Ramos (cell line): ENCODE results near the gene GTPBP4.

Experiments
- in situ Hi-C: fragments of 300-500 bp; cut with MboI; formaldehyde crosslinking; loops from one replicate; pipeline ENCODE4 v1.14.3; 2022; ENCODE audit warnings: low sequenced_read_pairs; ENCODE audit not compliant: unreplicated experiment

GTPBP4 gene

GRCh38 chr10:987870-988666 lies at the start of gene GTPBP4:
Gene GTPBP4, plus strand, starts transcription at chr10:988434. Its CDS starts 46 bp downstream, at chr10:988480.
- in situ Hi-C loops, result no loop called here

GRCh38 chr10:938941-939678 lies 49.1 kb upstream of the GTPBP4 start:
- in situ Hi-C loops, result no loop called here

- in situ Hi-C loops, result no loop called here
These were observed 44.8 kb upstream of the GTPBP4 start for GRCh38 chr10:943334-944033.

GRCh38 chr10:944034-944831 lies 44.0 kb upstream of the GTPBP4 start:
- in situ Hi-C loops, result no loop called here

- in situ Hi-C loops, result no loop called here
These were observed 42.5 kb upstream of the GTPBP4 start for GRCh38 chr10:945778-946177.

GRCh38 chr10:947051-947450 lies 41.2 kb upstream of the GTPBP4 start:
- in situ Hi-C loops, result no loop called here

GRCh38 chr10:947881-948280 lies 40.4 kb upstream of the GTPBP4 start:
- in situ Hi-C loops, result no loop called here

- in situ Hi-C loops, result no loop called here
These were observed 39.9 kb upstream of the GTPBP4 start for GRCh38 chr10:948347-948746.

- in situ Hi-C loops, result no loop called here
These were observed 38.8 kb upstream of the GTPBP4 start for GRCh38 chr10:949446-949845.

- in situ Hi-C loops, result no loop called here
These were observed 34.4 kb upstream of the GTPBP4 start for GRCh38 chr10:953836-954235.

- in situ Hi-C loops, result no loop called here
These were observed 33.8 kb upstream of the GTPBP4 start for GRCh38 chr10:954396-954795.

- in situ Hi-C loops, result no loop called here
These were observed 33.0 kb upstream of the GTPBP4 start for GRCh38 chr10:955127-955819.

GRCh38 chr10:955820-956217 lies 32.4 kb upstream of the GTPBP4 start:
- in situ Hi-C loops, result no loop called here

- in situ Hi-C loops, result no loop called here
These were observed 30.1 kb upstream of the GTPBP4 start for GRCh38 chr10:958106-958505.

GRCh38 chr10:958856-959255 lies 29.4 kb upstream of the GTPBP4 start:
- in situ Hi-C loops, result no loop called here

GRCh38 chr10:962342-962741 lies 25.9 kb upstream of the GTPBP4 start:
- in situ Hi-C loops, result no loop called here

- in situ Hi-C loops, result no loop called here
These were observed 25.0 kb upstream of the GTPBP4 start for GRCh38 chr10:963186-963585.

GRCh38 chr10:963655-964054 lies 24.6 kb upstream of the GTPBP4 start:
- in situ Hi-C loops, result no loop called here

- in situ Hi-C loops, result no loop called here
These were observed 23.8 kb upstream of the GTPBP4 start for GRCh38 chr10:964321-964987.
